Measurements from ENCODE around the gene DRD4. TPM values are rescaled to one million over a fixed set of nuclear protein-coding genes. Genes with fewer than 3 reads are reported as not detected.

The DRD4 gene
- total RNA-seq, 1 donor from 2014 or later: not detected

GRCh38 chr11:614021-614622 lies 22.9 kb upstream of the DRD4 start:
- DNase-seq (ENCODE audit: low read depth): no peak
- no peak overlapping the region for H3K4me3 ChIP-seq (ENCODE audit: low read depth, low read length)
- no peak for TF ChIP-seq CTCF (conservative IDR thresholded peaks at IDR 0.05; ENCODE audit: low read depth, low read length)

- no peak for DNase-seq (ENCODE audit: low read depth)
- peak overlapping the region; percentile 82 for H3K4me3 ChIP-seq (ENCODE audit: low read depth, low read length)
- TF ChIP-seq CTCF (conservative IDR thresholded peaks at IDR 0.05; ENCODE audit: low read depth, low read length): no peak
These were observed 22.2 kb upstream of the DRD4 start for GRCh38 chr11:614623-615503.

GRCh38 chr11:615504-616319 lies 21.4 kb upstream of the DRD4 start, which contains the start of gene IRF7:
Gene IRF7 (minus strand): TSS chr11:615950. CDS start chr11:615364, 586 bp downstream.
- peak; percentile 12 for DNase-seq (ENCODE audit: low read depth)
- H3K4me3 ChIP-seq (ENCODE audit: low read depth, low read length): peak within 1 kb of the TSS; percentile 82
- no peak for TF ChIP-seq CTCF (conservative IDR thresholded peaks at IDR 0.05; ENCODE audit: low read depth, low read length)

GRCh38 chr11:616320-617198 lies 20.5 kb upstream of the DRD4 start:
- no peak for TF ChIP-seq CTCF (conservative IDR thresholded peaks at IDR 0.05; ENCODE audit: low read depth, low read length)
- no peak for DNase-seq (ENCODE audit: low read depth)
- H3K4me3 ChIP-seq (ENCODE audit: low read depth, low read length): peak overlapping the region; percentile 82

- no peak for DNase-seq (ENCODE audit: low read depth)
- no peak for TF ChIP-seq CTCF (conservative IDR thresholded peaks at IDR 0.05; ENCODE audit: low read depth, low read length)
- no peak overlapping the region for H3K4me3 ChIP-seq (ENCODE audit: low read depth, low read length)
These were observed 19.7 kb upstream of the DRD4 start for GRCh38 chr11:617199-617911.

Data from epithelial cell of proximal tubule (primary cell).